UCSD-AML1 (cell line): ENCODE measurements around the gene PRKG1.

Experiments
- DNase-seq: peaks from one replicate; lab custom pipeline; 2025; ENCODE audit not compliant: unreplicated experiment; lab: John Stamatoyannopoulos, UW

Gene PRKG1

GRCh38 chr10:51900180-51900579 lies 825.9 kb downstream of the PRKG1 start:
- DNase-seq, result no peak

DNA sequence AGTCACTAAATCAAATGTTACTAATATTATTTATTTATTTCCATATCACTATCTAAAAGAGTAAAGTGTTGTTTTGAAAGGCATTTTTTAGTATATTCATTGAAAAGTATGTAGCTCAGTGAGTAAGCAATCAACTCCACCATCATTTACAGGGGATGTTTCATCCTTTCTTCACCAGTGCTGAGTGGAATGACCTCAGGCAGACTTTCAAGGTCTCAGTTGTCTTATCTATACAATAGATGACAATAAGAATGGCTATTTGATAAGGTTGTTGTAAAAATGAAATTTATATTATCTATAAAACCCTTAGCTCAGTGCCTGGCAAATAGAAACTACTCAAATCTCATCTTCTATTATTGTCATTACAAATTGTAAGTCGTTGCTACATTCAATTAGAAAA lies 829.4 kb downstream of the PRKG1 start:
- no peak for DNase-seq

GRCh38 chr10:51905032-51905431 lies 830.7 kb downstream of the PRKG1 start:
- no peak for DNase-seq

DNA sequence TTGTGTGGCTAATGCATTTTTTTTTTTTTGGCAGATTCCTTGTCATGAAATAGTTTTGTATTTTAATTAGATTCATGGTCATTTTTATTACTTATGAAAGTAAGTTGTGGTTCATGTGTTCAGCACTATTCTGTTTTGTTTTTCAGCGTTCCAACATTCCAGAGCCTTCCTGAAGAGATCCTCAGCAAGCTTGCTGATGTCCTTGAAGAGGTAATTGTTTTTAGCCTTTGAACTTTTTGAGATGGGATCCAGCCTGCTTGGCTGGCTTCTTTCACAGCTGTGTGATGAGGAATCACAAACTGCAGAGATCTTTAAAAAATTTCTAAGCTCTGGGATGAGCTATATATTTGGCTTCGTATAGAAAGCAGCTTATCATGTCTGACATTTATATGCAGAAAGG lies 833.1 kb downstream of the PRKG1 start:
- no peak for DNase-seq

DNA sequence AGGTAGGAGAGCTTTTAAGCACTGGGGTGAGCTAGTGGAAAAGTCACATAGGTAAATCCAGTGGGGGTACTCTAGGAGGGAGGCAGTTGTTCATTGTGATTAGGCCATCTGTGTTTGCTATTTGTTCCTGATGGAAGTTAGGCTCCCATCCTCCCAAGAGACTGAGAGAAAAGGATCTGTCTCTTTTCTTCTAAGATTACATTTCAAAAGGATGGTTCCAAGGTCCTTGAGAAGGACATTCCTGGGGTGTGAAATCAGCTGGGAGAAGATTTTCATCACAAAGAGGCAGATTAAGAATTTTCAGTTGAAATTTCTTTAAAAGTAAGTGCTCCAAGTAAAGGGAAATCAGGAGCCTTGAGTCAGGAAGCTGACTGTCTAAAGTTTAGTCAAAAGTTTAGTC lies 835.9 kb downstream of the PRKG1 start:
- no peak for DNase-seq

GRCh38 chr10:51910596-51910995 lies 836.3 kb downstream of the PRKG1 start:
- DNase-seq, result no peak

- DNase-seq, result no peak
Measured at GRCh38 chr10:51911723-51912122, 837.4 kb downstream of the PRKG1 start.

GRCh38 chr10:51915031-51915542 lies 840.8 kb downstream of the PRKG1 start:
- DNase-seq, result no peak

DNA sequence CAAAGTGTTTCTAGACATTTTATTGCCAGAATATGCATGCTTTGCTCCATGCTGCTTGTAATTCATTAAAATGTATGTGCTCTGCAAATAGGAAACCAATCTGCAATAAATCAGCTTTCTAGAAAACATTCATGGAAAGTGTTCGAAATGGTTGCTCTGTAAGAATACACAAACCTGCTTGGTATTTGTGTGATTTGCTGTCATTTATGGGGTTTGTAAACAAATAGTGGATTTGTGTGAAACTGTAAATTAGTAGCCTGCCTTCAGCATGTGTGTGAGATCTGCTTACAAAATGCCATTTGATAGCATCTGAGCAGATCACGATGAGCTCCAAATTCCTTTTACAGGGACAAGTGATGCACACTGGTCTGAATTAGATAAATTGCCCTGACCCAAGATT lies 844.2 kb downstream of the PRKG1 start:
- no peak for DNase-seq

- DNase-seq, result no peak
Measured at GRCh38 chr10:51918884-51919325, 844.6 kb downstream of the PRKG1 start.

DNA sequence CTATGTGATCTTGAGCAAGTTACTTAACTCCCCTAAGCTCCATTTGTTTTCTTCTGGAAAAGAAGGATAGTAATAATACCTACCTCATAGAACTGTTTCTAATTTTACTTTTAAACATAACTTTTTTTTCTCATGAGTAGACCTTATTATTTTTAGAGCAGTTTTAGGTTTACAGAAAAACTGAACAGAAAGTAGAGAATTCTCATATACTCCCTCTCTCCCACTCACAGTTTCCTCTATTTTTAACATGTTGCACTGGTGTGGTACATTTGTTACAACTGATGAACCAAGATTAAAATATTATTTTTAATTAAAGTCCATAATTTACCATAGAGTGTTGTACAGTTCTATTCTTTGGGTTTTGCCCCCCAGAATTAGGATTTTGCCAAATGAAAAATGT lies 846.4 kb downstream of the PRKG1 start:
- no peak for DNase-seq

DNA sequence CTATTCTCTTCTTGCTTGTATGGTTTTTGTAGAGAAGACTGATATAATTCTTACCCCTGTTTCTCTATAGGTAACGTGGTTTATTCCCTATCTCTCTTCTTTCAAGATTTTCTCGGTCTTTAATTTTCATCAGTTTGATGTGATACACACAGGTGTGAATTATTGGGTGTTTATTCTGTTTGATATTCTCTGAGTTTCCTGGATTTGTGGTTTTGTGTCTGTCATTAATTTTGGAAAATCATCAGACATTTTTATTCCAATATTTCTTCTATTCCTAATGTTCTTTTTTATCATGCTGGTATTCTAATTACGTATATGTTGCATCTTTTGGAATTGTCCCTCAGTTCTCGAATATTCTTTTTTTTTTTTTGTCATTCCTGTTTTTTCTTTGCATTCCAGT lies 850.1 kb downstream of the PRKG1 start:
- no peak for DNase-seq

DNA sequence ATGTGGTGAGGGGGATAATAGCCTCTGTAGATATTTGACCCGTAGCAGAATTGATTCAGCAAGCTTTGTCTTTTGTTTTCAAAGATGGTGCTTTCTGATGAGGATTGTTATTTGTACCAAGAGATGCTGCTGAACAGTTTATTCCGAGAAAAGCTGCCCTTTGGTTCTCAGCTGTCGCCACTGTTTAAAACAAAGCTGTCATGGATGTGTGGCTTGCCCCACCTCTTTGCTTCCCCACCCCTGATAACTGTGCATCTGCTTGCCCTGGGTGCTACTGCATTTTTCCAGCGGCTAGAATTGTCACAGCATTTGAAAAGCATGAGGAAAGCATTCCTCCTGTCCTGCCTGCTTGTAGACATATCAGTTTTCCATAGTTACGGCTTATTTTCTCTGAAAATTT lies 852.0 kb downstream of the PRKG1 start:
- no peak for DNase-seq

DNA sequence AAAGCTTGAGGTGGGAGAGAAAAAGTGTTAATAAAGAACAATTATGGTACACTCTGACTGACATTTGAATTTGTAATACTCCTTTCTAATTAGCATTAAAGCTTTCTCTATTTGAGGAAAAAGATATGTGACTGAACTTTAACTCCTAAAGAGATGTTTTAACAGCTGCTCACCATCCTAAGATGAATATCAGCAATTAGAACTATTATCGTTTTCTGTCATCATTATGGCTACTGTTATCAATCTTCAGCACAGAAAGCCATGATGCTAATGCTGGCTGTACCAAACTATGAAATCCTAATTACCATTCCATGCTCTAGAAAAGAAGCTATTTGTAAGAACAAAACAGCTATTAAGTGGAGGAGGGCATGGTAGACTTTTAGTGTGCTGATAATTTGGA lies 853.9 kb downstream of the PRKG1 start:
- no peak for DNase-seq

DNA sequence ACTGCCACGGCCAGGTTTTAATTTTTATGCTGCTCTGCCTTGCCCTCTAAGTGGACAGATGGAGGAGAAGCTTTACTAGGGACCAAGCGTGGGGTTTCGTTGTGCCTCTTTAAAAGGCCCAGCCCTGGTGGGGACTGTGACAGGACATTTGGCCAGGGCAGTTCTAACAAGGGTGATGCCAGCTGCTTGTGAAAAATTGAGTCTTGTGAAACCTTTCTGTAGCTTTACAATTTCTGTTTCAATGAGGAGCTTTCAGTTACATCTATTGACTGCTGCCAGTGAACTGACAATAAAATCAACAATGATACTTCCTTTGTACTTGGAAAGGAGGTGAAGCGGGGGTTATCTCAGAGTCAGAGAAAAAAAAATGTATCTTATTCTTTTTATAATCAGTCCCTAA lies 858.2 kb downstream of the PRKG1 start:
- DNase-seq, result no peak

DNA sequence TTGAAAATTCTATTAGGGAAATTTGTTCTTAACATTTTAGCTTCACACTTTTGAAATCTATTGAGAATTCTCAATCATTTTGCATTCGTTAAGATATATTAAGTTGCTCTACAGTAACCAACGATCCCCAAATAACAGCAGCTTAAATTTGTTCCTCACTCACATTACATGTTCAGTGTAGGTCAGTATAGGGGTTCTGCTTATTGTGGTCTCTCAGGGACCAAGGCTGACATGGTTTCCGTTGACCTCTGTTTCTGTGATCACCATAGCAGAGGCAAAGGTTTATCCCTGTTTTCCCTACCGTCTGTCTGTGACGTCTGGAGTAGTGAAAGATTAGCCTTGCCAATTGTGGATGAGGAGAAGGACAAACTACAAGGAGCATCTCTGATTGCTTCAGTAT lies 860.1 kb downstream of the PRKG1 start:
- DNase-seq, result no peak

- no peak for DNase-seq
Measured at GRCh38 chr10:51935341-51935740, 861.1 kb downstream of the PRKG1 start.

DNA sequence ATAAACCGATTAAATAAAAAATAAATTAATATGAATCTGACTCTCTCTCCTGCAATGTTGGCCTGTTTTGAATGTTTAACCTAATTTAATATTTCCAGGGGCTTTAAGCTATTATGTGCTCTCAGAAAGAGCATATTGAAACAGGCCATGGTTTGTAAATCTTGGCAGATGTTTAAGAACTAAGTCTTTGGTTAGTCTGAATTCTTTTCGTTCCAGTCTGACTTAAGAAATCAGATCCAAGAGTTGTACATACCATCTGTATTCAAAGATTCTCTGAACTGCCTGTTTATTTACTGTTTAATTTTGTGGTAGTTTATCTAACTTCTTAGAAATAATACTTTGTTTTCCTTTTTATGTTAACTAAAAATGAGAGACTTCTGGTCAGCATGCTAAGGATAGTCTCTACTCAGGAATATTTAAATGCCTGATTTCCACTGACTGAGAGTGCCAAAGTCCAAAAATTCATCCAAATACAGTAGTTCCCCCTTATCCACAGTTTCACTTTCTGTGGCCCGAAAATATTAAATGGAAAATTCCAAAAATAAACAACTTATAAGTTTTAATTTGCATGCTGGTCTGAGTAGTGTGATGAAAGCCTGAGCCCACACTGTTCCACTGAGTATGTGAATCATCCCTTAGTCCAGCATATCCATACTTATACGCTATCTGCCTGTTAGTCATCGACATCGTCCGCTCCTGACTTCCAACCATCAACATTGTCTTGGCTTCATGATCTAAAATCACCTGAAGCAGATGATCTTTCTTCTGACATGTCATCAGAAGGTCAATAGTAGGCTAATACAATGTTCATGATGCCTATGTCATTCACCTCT lies 863.2 kb downstream of the PRKG1 start:
- DNase-seq, result no peak

DNA sequence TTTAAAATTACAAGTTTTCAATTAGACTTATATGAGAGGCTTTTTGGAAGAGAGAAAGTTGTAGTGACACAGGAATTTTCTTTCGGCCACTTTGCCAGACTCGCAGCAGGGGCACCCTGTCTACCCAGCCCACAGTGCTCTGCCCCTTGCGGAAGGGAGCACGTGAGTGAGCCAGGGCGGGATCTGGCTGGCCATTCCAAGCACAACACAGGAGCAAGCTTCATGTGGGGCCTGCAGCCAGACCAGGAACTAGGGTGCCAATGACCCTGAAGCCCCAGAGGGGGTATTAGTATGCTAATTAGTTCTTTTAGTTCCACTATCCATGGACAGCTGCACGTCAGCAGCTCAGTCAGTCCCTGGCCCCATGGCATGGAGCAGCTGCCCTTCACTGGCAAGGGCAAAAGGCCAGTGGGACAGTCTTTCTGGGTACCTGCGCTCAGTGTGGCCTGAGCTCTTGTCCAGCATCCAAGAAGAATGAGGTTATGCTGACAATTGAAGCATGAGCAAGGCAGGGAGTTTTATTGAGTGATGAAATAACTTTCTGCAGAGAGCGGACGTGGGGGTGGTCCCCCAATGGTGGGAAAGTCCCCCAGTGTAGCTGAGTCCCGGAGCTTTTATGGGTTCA lies 876.2 kb downstream of the PRKG1 start:
- DNase-seq, result peak; percentile 4

DNA sequence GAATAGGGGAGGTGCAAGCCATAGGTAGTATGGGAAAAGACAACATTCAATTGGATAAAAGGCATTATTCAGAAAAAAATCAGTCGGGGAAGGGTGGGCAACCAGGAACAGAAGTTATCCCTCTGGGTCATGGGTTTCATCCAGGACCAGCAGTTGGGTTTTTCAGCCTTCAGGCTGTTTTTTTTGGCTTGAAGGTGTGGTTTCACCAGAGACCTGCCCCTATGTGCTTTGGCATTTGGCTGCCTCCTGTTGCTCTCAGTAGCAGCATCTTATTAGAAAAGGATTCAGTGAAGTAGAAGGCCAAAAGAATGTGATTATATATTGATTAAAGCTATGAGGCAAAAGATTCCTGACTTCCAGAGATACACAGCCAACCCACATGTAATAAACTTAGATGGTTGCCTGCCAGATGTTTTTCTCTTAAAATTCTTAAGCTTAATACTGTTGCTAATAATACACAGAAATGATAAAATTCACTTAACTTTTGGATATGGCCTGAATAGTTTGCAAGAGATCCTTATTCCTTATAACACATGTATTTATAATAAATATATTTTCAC lies 876.8 kb downstream of the PRKG1 start:
- no peak for DNase-seq

- DNase-seq, result no peak
Measured at GRCh38 chr10:51951601-51952000, 877.3 kb downstream of the PRKG1 start.

GRCh38 chr10:51952056-51952455 lies 877.8 kb downstream of the PRKG1 start:
- DNase-seq, result no peak
